SK-N-MC (cell line): ENCODE data around the gene CD300A.

ENCODE experiments used
- EZH2 ChIP-seq: fragments of 200-600 bp; sonication (generic); IDR thresholded peaks from one replicate; pipeline ENCODE4 v1.6.1; 2017; ENCODE audit warnings: antibody characterized with exemption
- FOXP2 ChIP-seq: optimal IDR thresholded peaks from 2 replicates; pipeline ENCODE3; 2011; ENCODE audit warnings: mild to moderate bottlenecking, moderate library complexity; ENCODE audit not compliant: insufficient read depth; ENCODE audit errors: extremely low read length, control extremely low read depth
- POLR2AphosphoS5 ChIP-seq: IDR thresholded peaks from 2 replicates; pipeline ENCODE4 v1.6.1; 2012; ENCODE audit warnings: mild to moderate bottlenecking, low read depth, low read length, borderline replicate concordance

DNA sequence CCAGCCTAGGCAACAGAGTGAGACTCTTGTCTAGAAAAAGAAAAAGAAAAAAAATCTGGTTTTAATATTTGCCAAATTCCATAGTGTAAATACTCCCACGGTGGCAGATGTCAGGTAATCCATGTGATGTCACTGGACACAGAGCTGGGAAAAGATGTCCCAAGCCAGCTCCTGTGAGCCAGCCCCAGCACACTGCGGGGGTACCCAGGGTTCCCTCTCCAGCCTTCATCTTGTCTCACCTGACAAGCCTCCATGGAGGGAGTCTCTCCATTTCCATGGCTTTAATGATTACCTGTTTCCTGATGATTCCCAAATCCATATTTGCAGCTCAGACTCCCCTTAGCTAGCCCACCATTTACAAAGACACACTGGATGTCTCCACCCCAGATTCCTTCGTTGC, 60.2 kb downstream of the CD300A start:
- no peak for TF ChIP-seq EZH2
- no peak for TF ChIP-seq POLR2AphosphoS5
- TF ChIP-seq FOXP2, result no peak
